Uterus (tissue), 4 donors: ENCODE results near the gene PPCDC. TPM values are rescaled to one million over a fixed set of nuclear protein-coding genes. Genes with fewer than 3 reads are reported as not detected.

ENCODE experiments used
- DNase-seq, 2 donors: peaks; one replicate each; pipeline ENCODE4 v3.0.0-alpha.2; 2019 to 2020
- H3K27ac ChIP-seq, 2 donors: fragments of 200-600 bp; sonication (generic); 1 replicate in 1 of 2; 2 replicates in 1 of 2; pipeline ENCODE4 v1.5.1; 2016 to 2018
- H3K27me3 ChIP-seq, 2 donors: fragments of 200-600 bp; sonication (generic); one replicate each; pipeline ENCODE4 v1.5.1; 2018 to 2019; ENCODE audit warnings: control low read depth in 1 of 2
- H3K36me3 ChIP-seq, 2 donors: fragments of 200-600 bp; sonication (generic); one replicate each; pipeline ENCODE4 v1.5.1; 2019; ENCODE audit warnings: control low read depth in 1 of 2
- H3K4me1 ChIP-seq, 2 donors: fragments of 200-600 bp; sonication (generic); one replicate each; pipeline ENCODE4 v1.5.1; 2018 to 2019; ENCODE audit warnings: control low read depth in 1 of 2
- H3K4me3 ChIP-seq, 2 donors: fragments of 200-600 bp; sonication (generic); 1 replicate in 1 of 2; 2 replicates in 1 of 2; pipeline ENCODE4 v1.5.1; 2018 to 2019; ENCODE audit warnings: mild to moderate bottlenecking in 1 of 2
- H3K9me3 ChIP-seq, 2 donors: fragments of 200-600 bp; sonication (generic); one replicate each; pipeline ENCODE4 v1.5.1; 2019; ENCODE audit warnings: control low read depth in 1 of 2
- CTCF ChIP-seq, 4 experiments: fragments of 200-600 bp in 2 of 4; fragments of 450-650 bp in 2 of 4; sonication (generic) in 2 of 4; IDR thresholded peaks; one replicate each; pipeline ENCODE4 v1.5.1; 2016 to 2019; ENCODE audit warnings: antibody characterized with exemption in 4 of 4, mild to moderate bottlenecking in 2 of 4, moderate library complexity in 1 of 4
- POLR2A ChIP-seq, 2 donors: fragments of 450-650 bp; IDR thresholded peaks; one replicate each; pipeline ENCODE4 v1.6.1; 2016; ENCODE audit warnings: antibody characterized with exemption in 2 of 2, mild to moderate bottlenecking in 1 of 2, moderate library complexity in 1 of 2
- intact Hi-C: fragments of 100-400 bp; cut with DNase I; formaldehyde crosslinking; loops from one replicate; pipeline ENCODE4 v1.15.1; 2023; ENCODE audit warnings: low total_unique reads
- total RNA-seq, 4 donors: library from RNA; depleted of rRNA in 3 of 4; stranded (reverse); fragments of >200 nt in 3 of 4; gene quantifications; one replicate each; pipeline versions ENCODE4 v1.1.0 to v1.2.4, GENCODE V29; 2014 to 2023
- donor health status: DM: yes; HTN: yes; CAD: no.

Gene PPCDC
- total RNA-seq, 4 donors from 2014 or later, result 1.2 to 22.8 (median 6.9) TPM

DNA sequence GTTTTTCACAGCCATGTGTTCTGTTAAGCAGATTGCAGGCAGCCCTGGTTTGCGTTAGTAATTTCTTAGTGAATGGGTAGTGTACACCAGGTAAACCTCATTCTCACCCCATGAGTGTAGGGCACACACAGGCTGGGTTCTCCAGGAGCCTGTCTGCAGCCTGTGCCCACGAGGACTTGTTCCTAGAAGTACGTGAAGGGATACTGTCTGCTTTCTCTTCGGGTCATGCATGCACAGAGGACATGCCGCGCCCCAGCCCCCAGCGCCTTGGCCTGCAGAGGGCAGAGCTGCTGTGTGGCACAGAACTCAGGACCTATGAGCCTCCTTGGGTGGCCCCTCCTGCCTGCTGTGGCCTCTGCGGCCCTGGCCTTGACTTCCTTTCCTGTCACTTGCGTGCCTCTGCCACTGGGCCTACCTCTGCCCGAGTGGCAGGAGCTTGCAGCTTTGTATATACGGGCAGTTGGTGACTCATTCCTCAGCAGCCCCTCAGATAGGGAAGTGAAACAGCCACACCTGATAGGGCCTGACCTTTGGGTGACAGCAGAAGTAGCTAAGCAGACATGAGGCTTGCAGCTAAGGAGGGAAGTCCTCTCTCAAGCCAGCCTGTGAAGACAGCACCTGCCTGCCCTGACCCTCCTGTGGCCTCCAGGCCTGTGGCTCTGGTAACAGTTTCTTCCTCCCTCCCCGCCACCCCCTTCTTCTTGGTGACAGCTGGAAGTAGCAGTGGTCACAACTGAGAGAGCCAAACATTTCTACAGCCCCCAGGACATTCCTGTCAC lies 19.5 kb downstream of the PPCDC start:
- peak; percentile 48 to 61 for DNase-seq
- Histone ChIP-seq H3K4me1 (peaks cover 0 to 19% of the 10 kb centered on the region in 2 donors), H3K27me3 (no peaks in the 10 kb centered on the region), H3K9me3 (no peaks in the 10 kb centered on the region), H3K27ac (peak overlapping the region; percentile 61 to 82), H3K4me3 (no peak overlapping the region), H3K36me3 (no peaks in the 10 kb centered on the region)
- intact Hi-C loops, result no loop called here
- TF ChIP-seq CTCF (IDR thresholded peaks at IDR 0.05) (peak; percentile 5 to 44 (median 22)), POLR2A (IDR thresholded peaks at IDR 0.05) (no peak)

DNA sequence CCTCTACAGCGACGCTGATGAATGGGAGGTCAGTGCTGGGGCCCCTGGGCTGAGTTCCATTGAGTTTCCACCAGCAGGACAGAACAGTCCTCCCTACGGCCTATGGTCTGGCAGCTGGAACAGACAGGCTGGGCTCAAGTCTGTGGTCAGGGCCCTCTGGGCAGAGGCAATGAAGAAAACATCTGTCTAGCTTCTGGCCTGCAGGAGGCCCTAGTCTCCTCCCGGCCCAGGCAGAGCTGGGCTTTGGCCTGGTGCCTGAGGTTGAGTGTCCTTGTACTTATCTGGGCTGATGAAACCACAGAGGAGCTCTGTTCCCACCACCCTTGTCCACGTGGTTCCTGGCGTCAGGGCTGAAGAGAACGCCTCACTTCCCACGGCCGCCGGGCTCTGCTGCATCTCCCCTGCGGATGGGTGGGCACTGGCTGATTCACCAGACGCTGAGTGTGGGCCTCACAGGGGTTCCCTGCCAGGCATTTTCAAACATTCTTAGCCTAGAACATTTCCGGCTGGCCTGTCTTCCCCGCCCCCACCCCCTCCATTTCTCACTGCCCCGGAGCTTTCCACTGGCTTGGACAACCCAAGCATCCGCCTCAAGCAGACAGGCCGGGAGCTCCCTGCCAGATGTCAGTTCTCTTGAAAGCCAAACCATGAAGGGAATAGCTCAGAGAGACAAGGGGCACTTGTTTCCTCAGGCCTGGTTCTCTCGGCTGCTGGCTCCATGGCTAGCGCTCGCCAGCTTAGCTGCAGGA lies 20.3 kb downstream of the PPCDC start:
- Histone ChIP-seq H3K27ac (peak overlapping the region; percentile 61 to 82), H3K4me1 (peaks cover 0 to 19% of the 10 kb centered on the region in 2 donors), H3K27me3 (no peaks in the 10 kb centered on the region), H3K9me3 (no peaks in the 10 kb centered on the region), H3K4me3 (no peak overlapping the region), H3K36me3 (no peaks in the 10 kb centered on the region)
- TF ChIP-seq CTCF (IDR thresholded peaks at IDR 0.05), result peak; percentile 51 to 58 (median 54)
- TF ChIP-seq POLR2A (IDR thresholded peaks at IDR 0.05), result peak in 1 of 2 donors; percentile 20
- peak; percentile 95 for DNase-seq
- intact Hi-C loops, result no loop called here

DNA sequence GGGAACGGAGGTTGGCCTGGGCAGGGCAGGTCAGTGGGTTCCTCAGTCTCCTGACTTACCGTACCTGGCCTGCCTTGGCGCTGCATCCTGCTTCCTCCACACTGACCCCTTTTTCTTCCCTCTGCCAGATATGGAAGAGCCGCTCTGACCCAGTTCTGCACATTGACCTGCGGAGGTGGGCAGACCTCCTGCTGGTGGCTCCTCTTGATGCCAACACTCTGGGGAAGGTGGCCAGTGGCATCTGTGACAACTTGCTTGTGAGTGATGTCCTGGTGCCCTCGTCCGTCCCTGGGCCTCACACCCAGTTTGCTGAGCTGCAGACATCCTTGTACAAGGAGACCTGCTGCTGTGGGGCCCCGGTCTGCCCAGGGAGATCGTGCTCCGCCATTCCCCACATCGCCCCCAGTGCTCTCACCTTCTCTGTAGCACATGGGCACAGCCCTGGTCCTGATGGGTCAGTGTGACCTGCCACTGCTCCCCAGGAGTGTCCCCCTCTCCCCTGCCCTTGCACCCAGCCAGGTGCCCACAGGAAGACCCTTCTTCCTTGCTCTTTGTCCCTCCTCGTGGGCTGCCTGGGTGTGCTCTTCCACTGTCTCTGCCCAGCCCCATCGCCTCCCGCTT lies 21.0 kb downstream of the PPCDC start:
- no peak for TF ChIP-seq CTCF (IDR thresholded peaks at IDR 0.05)
- H3K4me3 ChIP-seq, result no peak overlapping the region
- H3K27me3 ChIP-seq, result no peaks in the 10 kb centered on the region
- no peak for DNase-seq
- no peaks in the 10 kb centered on the region for H3K36me3 ChIP-seq
- peaks cover 0 to 19% of the 10 kb centered on the region in 2 donors for H3K4me1 ChIP-seq
- no peaks in the 10 kb centered on the region for H3K9me3 ChIP-seq
- intact Hi-C loops, result no loop called here
- peak overlapping the region; percentile 61 to 82 for H3K27ac ChIP-seq

DNA sequence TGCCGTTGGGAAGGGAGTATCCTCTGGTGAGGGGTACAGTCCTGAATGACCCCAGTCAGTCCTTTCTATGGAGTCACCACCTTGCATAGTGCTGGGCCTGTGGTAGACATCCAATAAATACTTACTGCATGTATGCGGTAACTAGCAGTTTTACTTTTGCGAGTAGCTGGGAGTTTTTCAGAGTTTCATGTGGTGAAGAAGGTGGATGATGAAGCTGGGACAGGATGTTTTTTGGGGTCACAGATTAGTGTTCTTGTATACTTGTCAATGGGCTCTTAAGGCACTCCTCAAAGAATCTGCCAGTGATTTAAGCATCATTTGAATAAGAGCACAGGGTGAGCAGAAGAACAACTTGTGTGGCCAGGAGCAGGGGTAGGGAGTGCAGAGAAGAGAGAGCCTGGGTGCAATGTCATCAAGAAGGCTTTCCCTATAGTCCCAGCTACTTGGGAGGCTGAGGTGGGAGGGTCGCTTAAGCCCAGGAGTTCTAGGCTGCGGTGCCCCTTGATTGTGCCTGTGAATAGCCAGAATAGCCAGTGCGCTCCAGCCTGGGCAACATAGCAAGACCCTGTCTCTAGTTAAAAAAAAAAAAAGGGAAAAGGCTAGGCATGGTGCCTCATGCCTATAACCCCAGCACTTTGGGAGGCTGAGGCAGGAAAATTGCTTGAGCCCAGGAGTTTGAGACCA lies 22.1 kb downstream of the PPCDC start:
- TF ChIP-seq CTCF (IDR thresholded peaks at IDR 0.05) (no peak), POLR2A (IDR thresholded peaks at IDR 0.05) (no peak)
- no peak overlapping the region for H3K4me3 ChIP-seq
- H3K27ac ChIP-seq, result peak overlapping the region in 1 of 2 donors; percentile 61
- DNase-seq, result no peak
- no peaks in the 10 kb centered on the region for H3K27me3 ChIP-seq
- intact Hi-C loops, result no loop called here
- H3K36me3 ChIP-seq, result no peaks in the 10 kb centered on the region
- H3K4me1 ChIP-seq, result peaks cover 0 to 19% of the 10 kb centered on the region in 2 donors
- H3K9me3 ChIP-seq, result no peaks in the 10 kb centered on the region
